GM23248 (cell line): ENCODE results near the gene COL13A1.

Source experiments
- EZH2 ChIP-seq: fragments of 200-600 bp; sonication (generic); IDR thresholded peaks from 2 replicates; pipeline ENCODE4 v1.6.1; 2018; ENCODE audit warnings: antibody characterized with exemption, mild to moderate bottlenecking; ENCODE audit not compliant: insufficient read depth, poor library complexity, severe bottlenecking
- EZH2phosphoT487 ChIP-seq: fragments of 200-600 bp; sonication (generic); IDR thresholded peaks from 2 replicates; pipeline ENCODE4 v1.6.1; 2018; ENCODE audit warnings: antibody characterized with exemption, moderate library complexity, mild to moderate bottlenecking, low read depth; ENCODE audit not compliant: insufficient read depth

DNA sequence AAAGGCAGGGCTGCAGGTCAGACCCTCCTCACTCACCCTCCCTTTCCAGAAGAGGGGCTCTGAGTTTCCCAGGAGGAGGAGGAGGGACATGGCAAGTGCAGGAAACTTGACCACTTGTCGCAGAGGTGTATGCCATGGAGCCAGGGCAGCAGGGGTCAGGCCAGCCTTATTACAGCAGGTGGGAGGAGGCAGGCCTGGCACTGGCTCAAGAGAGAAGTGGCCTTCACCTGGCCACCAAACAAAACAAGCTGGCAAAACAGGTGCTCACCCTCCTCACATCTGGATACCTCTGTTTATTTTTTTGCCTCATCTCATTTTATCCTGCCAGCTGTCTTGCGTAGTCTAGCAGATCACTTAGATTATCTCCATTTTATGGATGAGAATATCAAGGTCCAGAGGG, 12.5 kb downstream of the COL13A1 start:
- TF ChIP-seq EZH2phosphoT487 (no peak), EZH2 (no peak)
